Ishikawa (cell line): Measurements from ENCODE around the gene SNRNP48.

Experiments used
- CEBPB ChIP-seq: IDR thresholded peaks from 2 replicates; pipeline ENCODE4 v1.6.1; 2012
- REST ChIP-seq: IDR thresholded peaks from 2 replicates; pipeline ENCODE4 v1.6.1; 2012; ENCODE audit warnings: low read depth, mild to moderate bottlenecking
- YY1 ChIP-seq: IDR thresholded peaks from 2 replicates; pipeline ENCODE4 v1.6.1; 2012; ENCODE audit warnings: low read depth

GRCh38 chr6:7649037-7649810 is 59.2 kb downstream of the SNRNP48 start:
- no peak for TF ChIP-seq REST
- no peak for TF ChIP-seq YY1
- no peak for TF ChIP-seq CEBPB
